ENCODE results near the gene MAD2L2. TPM values are rescaled to one million over a fixed set of nuclear protein-coding genes. Genes with fewer than 3 reads are reported as not detected.

The MAD2L2 gene
- polyA plus RNA-seq, 3 donors = 50.4 to 71.3 (median 57.8) TPM

GRCh38 chr1:11729498-11730428 is 48.8 kb upstream of the MAD2L2 start:
- Histone ChIP-seq H4K20me1 (ENCODE audit: insufficient read depth, low read length) (no peaks in the 10 kb centered on the region), H3K27me3 (ENCODE audit: control insufficient read depth in 2 of 2, insufficient read depth in 2 of 2, low read length in 2 of 2) (no peaks in the 10 kb centered on the region), H3K4me1 (ENCODE audit: control insufficient read depth in 1 of 2, insufficient read depth in 2 of 2, low read length in 2 of 2) (peaks cover 89 to 93% of the 10 kb centered on the region in 2 donors), H3K79me2 (ENCODE audit: insufficient read depth, low read length) (peaks cover 7% of the 10 kb centered on the region), H3K9ac (ENCODE audit: insufficient read depth, low read length, poor library complexity, severe bottlenecking) (peak overlapping the region; percentile 30), H3K27ac (ENCODE audit: low read depth in 1 of 2, low read length in 2 of 2) (peak overlapping the region; percentile 74 to 87), H3K36me3 (replicated peaks in 1 of 2; ENCODE audit: control insufficient read depth in 1 of 2, insufficient read depth in 2 of 2, low read length in 2 of 2) (no peaks in the 10 kb centered on the region), H3K9me3 (replicated peaks in 1 of 2; ENCODE audit: control insufficient read depth in 1 of 2, insufficient read depth in 1 of 2, low read length in 2 of 2) (no peaks in the 10 kb centered on the region), H3K4me3 (replicated peaks in 1 of 3; ENCODE audit: low read depth in 2 of 3, low read length in 3 of 3) (peak overlapping the region in 2 of 3 experiments; percentile 17 to 72), H2AFZ (ENCODE audit: insufficient read depth, low read depth, low read length, poor library complexity, severe bottlenecking) (no peak overlapping the region), H3K4me2 (replicated peaks; ENCODE audit: extremely low read depth, low read length, poor library complexity, severe bottlenecking) (peak overlapping the region; percentile 75)
- H3K9me3 Mint-ChIP-seq = peaks cover 0 to 5% (median 0%) of the 10 kb centered on the region in 7 donors
- H3K27me3 Mint-ChIP-seq (ENCODE audit: low read depth in 3 of 3) = peaks cover 0 to 3% (median 0%) of the 10 kb centered on the region in 3 donors
- H3K27ac Mint-ChIP-seq = peak overlapping the region; percentile 92 to 98 (median 98)
- peaks cover 0 to 3% of the 10 kb centered on the region in 2 donors for H3K36me3 Mint-ChIP-seq
- DNase-seq = peak in 2 of 3 donors; percentile 50 to 58
- no peak for TF ChIP-seq CTCF (IDR thresholded peaks at IDR 0.05)
- H3K4me3 Mint-ChIP-seq = peak overlapping the region; percentile 65 to 88
- peaks cover 90% of the 10 kb centered on the region for H3K4me1 Mint-ChIP-seq
- 12% methylated on average over 16 of the region's 26 CpGs for WGBS (ENCODE audit: insufficient coverage)
- intact Hi-C loops (cut with micrococcal nuclease) = loop anchor here in 1 of 2 donors (10.0 kb wide), 1 partner anchor 65 kb away; no protein-coding TSS in a partner anchor

GRCh38 chr1:11729155-11729497 is 48.2 kb upstream of the MAD2L2 start:
- Histone ChIP-seq H3K4me1 (ENCODE audit: control insufficient read depth in 1 of 2, insufficient read depth in 2 of 2, low read length in 2 of 2) (peaks cover 95 to 98% of the 10 kb centered on the region in 2 donors), H3K27me3 (ENCODE audit: control insufficient read depth in 2 of 2, insufficient read depth in 2 of 2, low read length in 2 of 2) (no peaks in the 10 kb centered on the region), H3K4me3 (replicated peaks in 1 of 3; ENCODE audit: low read depth in 2 of 3, low read length in 3 of 3) (peak overlapping the region in 1 of 3 experiments; percentile 72), H3K4me2 (replicated peaks; ENCODE audit: extremely low read depth, low read length, poor library complexity, severe bottlenecking) (peak overlapping the region; percentile 75), H3K9ac (ENCODE audit: insufficient read depth, low read length, poor library complexity, severe bottlenecking) (peak overlapping the region; percentile 30), H3K79me2 (ENCODE audit: insufficient read depth, low read length) (peaks cover 3% of the 10 kb centered on the region), H3K9me3 (replicated peaks in 1 of 2; ENCODE audit: control insufficient read depth in 1 of 2, insufficient read depth in 1 of 2, low read length in 2 of 2) (no peaks in the 10 kb centered on the region), H2AFZ (ENCODE audit: insufficient read depth, low read depth, low read length, poor library complexity, severe bottlenecking) (no peak overlapping the region), H3K27ac (ENCODE audit: low read depth in 1 of 2, low read length in 2 of 2) (peak overlapping the region; percentile 74 to 87), H4K20me1 (ENCODE audit: insufficient read depth, low read length) (no peaks in the 10 kb centered on the region), H3K36me3 (replicated peaks in 1 of 2; ENCODE audit: control insufficient read depth in 1 of 2, insufficient read depth in 2 of 2, low read length in 2 of 2) (no peaks in the 10 kb centered on the region)
- TF ChIP-seq CTCF (IDR thresholded peaks at IDR 0.05) = no peak
- Mint-ChIP-seq H3K9me3 (peaks cover 0 to 5% (median 0%) of the 10 kb centered on the region in 7 donors), H3K36me3 (peaks cover 0 to 3% of the 10 kb centered on the region in 2 donors), H3K27ac (peak overlapping the region; percentile 92 to 98 (median 98)), H3K4me3 (peak overlapping the region in 1 of 2 donors; percentile 88), H3K27me3 (ENCODE audit: low read depth in 3 of 3) (peaks cover 0 to 3% (median 0%) of the 10 kb centered on the region in 3 donors), H3K4me1 (peaks cover 92% of the 10 kb centered on the region)
- peak in 1 of 3 donors; percentile 29 for DNase-seq
- intact Hi-C loops (cut with micrococcal nuclease) = no loop called here
- 58% methylated on average over 10 of the region's 11 CpGs for WGBS (ENCODE audit: insufficient coverage)
